Central memory CD8-positive, alpha-beta T cell (primary cell): ENCODE data around the gene HNRNPD.
"Not testable (repeated sequence)": the region's sequence is repeated elsewhere in the genome, so short reads cannot be mapped to it uniquely, and the experiment has no call there.

ENCODE experiments used
- ATAC-seq: fragments of 150-1000 bp; cut with Tn5 transposase; replicated peaks from 2 replicates; pipeline ENCODE4 v1.10.0; 2022; ENCODE audit warnings: mild to moderate bottlenecking, moderate FRiP score, moderate number of reproducible peaks; ENCODE audit not compliant: poor library complexity, severe bottlenecking; ENCODE audit errors: extremely low read depth
- DNase-seq, 2 donors: peaks; one replicate each; pipeline ENCODE4 v3.0.0; 2021; ENCODE audit warnings: low spot score in 2 of 2
- H3K27ac Mint-ChIP-seq: one replicate; pipeline ENCODE4 v1.8.0; 2022; ENCODE audit warnings: low read depth, mild to moderate bottlenecking, moderate library complexity, mixed read lengths
- H3K27me3 Mint-ChIP-seq: one replicate; pipeline ENCODE4 v1.8.0; 2022; ENCODE audit warnings: mixed read lengths
- H3K36me3 Mint-ChIP-seq: one replicate; pipeline ENCODE4 v1.8.0; 2022; ENCODE audit warnings: mild to moderate bottlenecking, moderate library complexity, mixed read lengths; ENCODE audit not compliant: insufficient read depth
- H3K4me1 Mint-ChIP-seq: one replicate; pipeline ENCODE4 v1.8.0; 2022; ENCODE audit warnings: mixed read lengths
- H3K4me3 Mint-ChIP-seq: one replicate; pipeline ENCODE4 v1.8.0; 2022; ENCODE audit warnings: mild to moderate bottlenecking, moderate library complexity, mixed read lengths
- H3K9me3 Mint-ChIP-seq: one replicate; pipeline ENCODE4 v1.8.0; 2022; ENCODE audit warnings: mixed read lengths

The HNRNPD gene

GRCh38 chr4:82373816-82374625 is at the start of gene HNRNPD:
TSS of gene HNRNPD (minus strand) at chr4:82373991. CDS start at chr4:82373678, 313 bp downstream.
- peak; percentile 90 for ATAC-seq
- DNase-seq, result peak; percentile 80 to 89
- Mint-ChIP-seq H3K4me3 (peak within 1 kb of the TSS; percentile 93), H3K9me3 (no peaks in the 10 kb centered on the region), H3K4me1 (peaks cover 62% of the 10 kb centered on the region), H3K36me3 (peaks cover 45% of the 10 kb centered on the region), H3K27me3 (no peaks in the 10 kb centered on the region), H3K27ac (peak within 1 kb of the TSS; percentile 97)

- Mint-ChIP-seq H3K27me3 (peaks cover 10% of the 10 kb centered on the region), H3K4me1 (peaks cover 37% of the 10 kb centered on the region), H3K4me3 (no peak overlapping the region), H3K9me3 (no peaks in the 10 kb centered on the region), H3K27ac (peak overlapping the region; percentile 10), H3K36me3 (peaks cover 54% of the 10 kb centered on the region)
- no peak for ATAC-seq
- no peak for DNase-seq
These were observed 48.8 kb upstream of the HNRNPD start for GRCh38 chr4:82422616-82423015.

GRCh38 chr4:82421796-82422560 is 48.2 kb upstream of the HNRNPD start:
- Mint-ChIP-seq H3K9me3 (no peaks in the 10 kb centered on the region), H3K27me3 (peaks cover 11% of the 10 kb centered on the region), H3K4me3 (no peak overlapping the region), H3K36me3 (peaks cover 48% of the 10 kb centered on the region), H3K4me1 (peaks cover 31% of the 10 kb centered on the region), H3K27ac (peak overlapping the region; percentile 10)
- DNase-seq, result no peak
- no peak for ATAC-seq

GRCh38 chr4:82419451-82419850 is 45.7 kb upstream of the HNRNPD start:
- no peak for ATAC-seq
- Mint-ChIP-seq H3K4me1 (peaks cover 13% of the 10 kb centered on the region), H3K9me3 (no peaks in the 10 kb centered on the region), H3K4me3 (no peak overlapping the region), H3K27ac (no peak overlapping the region), H3K36me3 (peaks cover 23% of the 10 kb centered on the region), H3K27me3 (peaks cover 33% of the 10 kb centered on the region)
- no peak for DNase-seq

- no peaks in the 10 kb centered on the region for H3K9me3 Mint-ChIP-seq
- ATAC-seq (no peak), DNase-seq (no peak)
- H3K27ac Mint-ChIP-seq, result no peak overlapping the region
- no peaks in the 10 kb centered on the region for H3K36me3 Mint-ChIP-seq
- no peak overlapping the region for H3K4me3 Mint-ChIP-seq
- H3K27me3 Mint-ChIP-seq, result peaks cover 36% of the 10 kb centered on the region
- peaks cover 6% of the 10 kb centered on the region for H3K4me1 Mint-ChIP-seq
These were observed 42.2 kb upstream of the HNRNPD start for GRCh38 chr4:82415922-82416365.

- DNase-seq, ATAC-seq, H3K4me1 Mint-ChIP-seq, H3K9me3 Mint-ChIP-seq, H3K4me3 Mint-ChIP-seq, H3K27ac Mint-ChIP-seq, H3K36me3 Mint-ChIP-seq: not testable (repeated sequence)
- H3K27me3 Mint-ChIP-seq, result peaks cover 36% of the 10 kb centered on the region
These were observed 41.3 kb upstream of the HNRNPD start for GRCh38 chr4:82415061-82415460.

- Mint-ChIP-seq H3K36me3 (peaks cover 2% of the 10 kb centered on the region), H3K27me3 (peaks cover 29% of the 10 kb centered on the region), H3K9me3 (no peaks in the 10 kb centered on the region), H3K4me1 (no peaks in the 10 kb centered on the region), H3K4me3 (no peak overlapping the region), H3K27ac (no peak overlapping the region)
- no peak for ATAC-seq
- no peak for DNase-seq
These were observed 29.9 kb upstream of the HNRNPD start for GRCh38 chr4:82403725-82404124.

GRCh38 chr4:82402196-82402775 is 28.5 kb upstream of the HNRNPD start:
- DNase-seq (no peak), ATAC-seq (no peak)
- Mint-ChIP-seq H3K4me1 (no peaks in the 10 kb centered on the region), H3K9me3 (no peaks in the 10 kb centered on the region), H3K4me3 (no peak overlapping the region), H3K27ac (no peak overlapping the region), H3K36me3 (peaks cover 2% of the 10 kb centered on the region), H3K27me3 (peaks cover 35% of the 10 kb centered on the region)

- no peak overlapping the region for H3K27ac Mint-ChIP-seq
- no peak for ATAC-seq
- no peak overlapping the region for H3K4me3 Mint-ChIP-seq
- peaks cover 35% of the 10 kb centered on the region for H3K27me3 Mint-ChIP-seq
- peaks cover 2% of the 10 kb centered on the region for H3K36me3 Mint-ChIP-seq
- no peaks in the 10 kb centered on the region for H3K9me3 Mint-ChIP-seq
- H3K4me1 Mint-ChIP-seq, result no peaks in the 10 kb centered on the region
- DNase-seq, result no peak
These were observed 27.8 kb upstream of the HNRNPD start for GRCh38 chr4:82401600-82401999.

GRCh38 chr4:82398263-82398662 is 24.5 kb upstream of the HNRNPD start:
- Mint-ChIP-seq H3K27ac (no peak overlapping the region), H3K27me3 (peaks cover 33% of the 10 kb centered on the region), H3K4me3 (no peak overlapping the region), H3K36me3 (peaks cover 2% of the 10 kb centered on the region), H3K9me3 (no peaks in the 10 kb centered on the region), H3K4me1 (no peaks in the 10 kb centered on the region)
- ATAC-seq (no peak), DNase-seq (no peak)

GRCh38 chr4:82397527-82397926 is 23.7 kb upstream of the HNRNPD start:
- no peak for ATAC-seq
- Mint-ChIP-seq H3K4me1 (no peaks in the 10 kb centered on the region), H3K27ac (no peak overlapping the region), H3K4me3 (no peak overlapping the region), H3K36me3 (peaks cover 2% of the 10 kb centered on the region), H3K9me3 (no peaks in the 10 kb centered on the region), H3K27me3 (peaks cover 26% of the 10 kb centered on the region)
- no peak for DNase-seq

- H3K27ac Mint-ChIP-seq, result no peak overlapping the region
- ATAC-seq (no peak), DNase-seq (no peak)
- H3K4me3 Mint-ChIP-seq, result no peak overlapping the region
- peaks cover 11% of the 10 kb centered on the region for H3K27me3 Mint-ChIP-seq
- H3K9me3 Mint-ChIP-seq, result no peaks in the 10 kb centered on the region
- H3K4me1 Mint-ChIP-seq, result no peaks in the 10 kb centered on the region
- peaks cover 2% of the 10 kb centered on the region for H3K36me3 Mint-ChIP-seq
These were observed 21.1 kb upstream of the HNRNPD start for GRCh38 chr4:82394896-82395295.
